ENCODE results near the gene PROK2.

- no peak for TF ChIP-seq CTCF (IDR thresholded peaks at IDR 0.05)
- TF ChIP-seq EZH2 (IDR thresholded peaks at IDR 0.05; ENCODE audit: borderline replicate concordance, insufficient read depth, low read depth, low read length, poor library complexity, severe bottlenecking), result no peak
Observed at GRCh38 chr3:71806736-71807135, 21.8 kb upstream of the PROK2 start.

Data from B cell (primary cell).